Fibroblast of lung (primary cell): ENCODE data around the gene SNRNP25. TPM values are rescaled to one million over a fixed set of nuclear protein-coding genes. Genes with fewer than 3 reads are reported as not detected.

Experiments
- DNase-seq, 2 donors: peaks; one replicate each; pipeline versions ENCODE4 v3.0.0 to v3.0.0-alpha.2; 2010; ENCODE audit warnings: low read depth in 2 of 2
- H2AFZ ChIP-seq: 2 replicates; pipeline ENCODE4 v1.5.1; 2012; ENCODE audit warnings: low read length, control low read depth, inconsistent platforms
- H3K27ac ChIP-seq: 2 replicates; pipeline ENCODE4 v1.5.1; 2011; ENCODE audit warnings: low read length, control low read depth; ENCODE audit not compliant: insufficient read depth
- H3K27me3 ChIP-seq: 2 replicates; pipeline ENCODE4 v1.5.1; 2011; ENCODE audit warnings: mild to moderate bottlenecking, low read length; ENCODE audit not compliant: control insufficient read depth, insufficient read depth
- H3K36me3 ChIP-seq: 2 replicates; pipeline ENCODE4 v1.5.1; 2011; ENCODE audit warnings: low read length; ENCODE audit not compliant: control insufficient read depth, insufficient read depth
- H3K4me1 ChIP-seq: 2 replicates; pipeline ENCODE4 v1.5.1; 2011; ENCODE audit warnings: low read length; ENCODE audit not compliant: control insufficient read depth, insufficient read depth; ENCODE audit errors: extremely low read depth
- H3K4me2 ChIP-seq: 2 replicates; pipeline ENCODE4 v1.5.1; 2011; ENCODE audit warnings: low read length, control low read depth; ENCODE audit not compliant: insufficient read depth; ENCODE audit errors: extremely low read depth
- H3K4me3 ChIP-seq, 4 experiments: fragments of 200-600 bp in 1 of 4; sonication (generic) in 1 of 4; replicated peaks in 1 of 4; 2 replicates each; pipeline ENCODE4 v1.5.1; 2011 to 2016; ENCODE audit warnings: low read length in 4 of 4, low read depth in 3 of 4, mild to moderate bottlenecking in 3 of 4, control low read depth in 2 of 4, inconsistent platforms in 1 of 4, mixed read lengths in 1 of 4; ENCODE audit not compliant: insufficient read depth in 1 of 4; ENCODE audit errors: control extremely low read depth in 1 of 4
- H3K79me2 ChIP-seq: 2 replicates; pipeline ENCODE4 v1.5.1; 2012; ENCODE audit warnings: mild to moderate bottlenecking, low read length, inconsistent platforms; ENCODE audit not compliant: control insufficient read depth, insufficient read depth
- H3K9ac ChIP-seq: 2 replicates; pipeline ENCODE4 v1.5.1; 2011; ENCODE audit warnings: mild to moderate bottlenecking, low read length, control low read depth; ENCODE audit not compliant: insufficient read depth
- H3K9me3 ChIP-seq: 2 replicates; pipeline ENCODE4 v1.5.1; 2012; ENCODE audit warnings: low read depth, low read length; ENCODE audit not compliant: control insufficient read depth, insufficient read depth
- H4K20me1 ChIP-seq: 2 replicates; pipeline ENCODE4 v1.5.1; 2011; ENCODE audit warnings: low read length; ENCODE audit not compliant: control insufficient read depth, insufficient read depth; ENCODE audit errors: extremely low read depth
- CTCF ChIP-seq, 2 donors: IDR thresholded peaks in 1 of 2; conservative IDR thresholded peaks in 1 of 2; 1 replicate in 1 of 2; 2 replicates in 1 of 2; pipeline ENCODE4 v1.5.1; 2011 to 2012; ENCODE audit warnings: low read length in 2 of 2, control low read depth in 1 of 2, inconsistent platforms in 1 of 2, low read depth in 1 of 2, mild to moderate bottlenecking in 1 of 2
- EZH2 ChIP-seq: IDR thresholded peaks from 2 replicates; pipeline ENCODE4 v1.5.1; 2012; ENCODE audit warnings: low read length, control low read depth, mild to moderate bottlenecking; ENCODE audit errors: missing control alignments
- polyA plus RNA-seq, 2 donors: library from polyadenylated mRNA; depleted of rRNA in 1 of 2; stranded (reverse) in 1 of 2; unstranded in 1 of 2; fragments of >200 nt; gene quantifications; 2 replicates each; pipeline ENCODE4 v1.2.1, GENCODE V29; 2011 to 2012; ENCODE audit warnings: missing spikeins in 1 of 2
- total RNA-seq: library from RNA; depleted of rRNA; stranded (reverse); fragments of >200 nt; gene quantifications from 2 replicates; pipeline ENCODE4 v1.2.1, GENCODE V29; 2014

SNRNP25 gene
- total and polyA plus RNA-seq, 2 donors (not counting 1 experiment from before 2014, with no cell fraction given), result 20.5 to 25.9 TPM

DNA sequence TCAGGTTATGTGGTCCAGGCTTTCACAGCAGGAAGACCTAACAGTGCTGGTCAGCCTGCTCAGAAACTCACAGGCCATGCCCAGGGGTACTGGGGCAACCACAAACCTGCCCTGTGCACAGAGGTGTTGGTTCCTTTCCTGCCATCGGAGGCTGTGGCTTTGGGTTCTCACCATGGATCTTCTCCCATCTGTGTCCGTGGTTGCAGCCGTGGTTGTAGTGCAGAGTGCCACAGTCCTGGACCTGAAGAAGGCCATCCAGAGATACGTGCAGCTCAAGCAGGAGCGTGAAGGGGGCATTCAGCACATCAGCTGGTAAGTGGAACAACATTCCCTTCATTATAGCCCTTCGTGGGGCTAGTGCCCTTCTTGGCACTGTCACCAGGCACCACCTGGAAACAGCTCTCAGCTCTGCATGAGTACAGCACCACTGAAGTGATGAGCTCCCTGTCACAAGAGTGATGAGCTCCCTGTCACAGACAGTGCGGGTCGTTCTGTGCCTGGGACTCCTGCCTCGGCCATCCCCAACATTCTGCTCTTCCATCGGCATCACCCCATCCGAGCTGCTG, 2.0 kb downstream of the SNRNP25 start:
- Histone ChIP-seq H3K4me3 (no peak overlapping the region), H3K79me2 (peaks cover 11% of the 10 kb centered on the region), H3K27me3 (no peaks in the 10 kb centered on the region), H3K27ac (no peak overlapping the region), H3K4me1 (peaks cover 2% of the 10 kb centered on the region), H3K4me2 (no peak overlapping the region), H4K20me1 (no peaks in the 10 kb centered on the region), H3K9me3 (no peaks in the 10 kb centered on the region), H3K36me3 (peaks cover 38% of the 10 kb centered on the region), H2AFZ (no peak overlapping the region), H3K9ac (no peak overlapping the region)
- no peak for DNase-seq
- no peak for TF ChIP-seq EZH2
- TF ChIP-seq CTCF (conservative IDR thresholded peaks at IDR 0.05 in 1 of 2, IDR thresholded peaks at IDR 0.05 in 1 of 2; ENCODE audit: low read depth in 1 of 2, low read length in 2 of 2), result no peak

- peaks cover 10% of the 10 kb centered on the region for H3K79me2 ChIP-seq
- H3K9me3 ChIP-seq, result no peaks in the 10 kb centered on the region
- no peak overlapping the region for H3K4me3 ChIP-seq
- H3K4me2 ChIP-seq, result no peak overlapping the region
- H3K27me3 ChIP-seq, result no peaks in the 10 kb centered on the region
- no peak overlapping the region for H3K27ac ChIP-seq
- DNase-seq, result no peak
- H2AFZ ChIP-seq, result no peak overlapping the region
- H4K20me1 ChIP-seq, result no peaks in the 10 kb centered on the region
- peaks cover 43% of the 10 kb centered on the region for H3K36me3 ChIP-seq
- H3K4me1 ChIP-seq, result peaks cover 2% of the 10 kb centered on the region
- H3K9ac ChIP-seq, result no peak overlapping the region
- TF ChIP-seq CTCF (conservative IDR thresholded peaks at IDR 0.05 in 1 of 2, IDR thresholded peaks at IDR 0.05 in 1 of 2; ENCODE audit: low read depth in 1 of 2, low read length in 2 of 2), result no peak
- TF ChIP-seq EZH2, result no peak
Observed at GRCh38 chr16:56231-56927, 2.8 kb downstream of the SNRNP25 start.

GRCh38 chr16:57711-58110, 4.1 kb downstream of the SNRNP25 start:
- Histone ChIP-seq H3K4me3 (no peak overlapping the region), H3K27ac (no peak overlapping the region), H3K4me2 (no peak overlapping the region), H3K36me3 (peaks cover 54% of the 10 kb centered on the region), H3K27me3 (no peaks in the 10 kb centered on the region), H3K79me2 (peaks cover 6% of the 10 kb centered on the region), H3K9me3 (no peaks in the 10 kb centered on the region), H4K20me1 (no peaks in the 10 kb centered on the region), H2AFZ (no peak overlapping the region), H3K4me1 (peaks cover 2% of the 10 kb centered on the region), H3K9ac (no peak overlapping the region)
- peak in 1 of 2 donors; percentile 53 for DNase-seq
- TF ChIP-seq EZH2 (no peak), CTCF (conservative IDR thresholded peaks at IDR 0.05 in 1 of 2, IDR thresholded peaks at IDR 0.05 in 1 of 2; ENCODE audit: low read depth in 1 of 2, low read length in 2 of 2) (no peak)
